Fibroblast of lung (primary cell): ENCODE results near the gene TMUB1.

Source experiments
- EZH2 ChIP-seq: IDR thresholded peaks from 2 replicates; pipeline ENCODE4 v1.5.1; 2012; ENCODE audit warnings: low read length, control low read depth, mild to moderate bottlenecking; ENCODE audit errors: missing control alignments
- TF ChIP-seq, protein P1 (sequence below), 2 donors: IDR thresholded peaks in 1 of 2; conservative IDR thresholded peaks in 1 of 2; 1 replicate in 1 of 2; 2 replicates in 1 of 2; pipeline ENCODE4 v1.5.1; 2011 to 2012; ENCODE audit warnings: low read length in 2 of 2, control low read depth in 1 of 2, inconsistent platforms in 1 of 2, low read depth in 1 of 2, mild to moderate bottlenecking in 1 of 2

DNA sequence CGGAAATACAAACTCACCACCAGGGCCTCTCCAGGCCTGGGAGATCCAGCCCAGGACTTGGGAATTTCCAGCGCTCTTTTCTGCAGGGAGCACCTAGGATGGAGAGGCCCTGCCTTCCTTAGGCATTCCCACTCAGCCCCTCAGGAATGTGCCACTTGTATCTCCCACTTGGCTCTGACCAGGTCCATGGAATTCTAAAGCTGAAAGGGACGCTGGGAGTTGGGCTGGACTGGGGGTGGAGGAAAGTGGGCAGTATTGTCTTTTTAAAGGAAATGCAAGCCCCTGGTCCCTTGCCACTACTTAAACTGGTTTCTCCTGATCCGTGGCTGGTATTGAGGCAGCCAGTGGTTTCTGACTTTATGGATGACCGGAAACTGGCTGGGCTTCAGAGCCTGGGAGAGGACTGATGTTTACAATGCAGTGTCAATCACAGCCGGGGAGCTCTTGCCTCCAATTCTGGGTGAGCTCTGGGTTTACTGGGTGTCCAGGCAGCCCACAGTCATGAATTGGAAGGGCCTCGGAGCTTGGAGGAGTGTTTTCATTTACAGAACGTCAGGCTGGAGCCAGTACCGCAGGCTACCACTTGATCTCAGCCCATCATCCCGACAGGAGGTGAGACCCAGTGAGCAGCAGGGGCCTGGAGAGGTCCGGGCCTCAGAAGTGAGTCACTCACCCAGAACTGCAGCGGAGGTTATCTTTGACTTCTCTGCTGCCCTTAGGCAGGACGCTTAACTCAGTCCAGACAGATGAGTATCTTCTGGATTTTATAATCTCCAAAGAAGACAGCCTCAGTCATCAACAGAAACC is 30.3 kb upstream of the TMUB1 start:
- TF ChIP-seq, protein P1, sequence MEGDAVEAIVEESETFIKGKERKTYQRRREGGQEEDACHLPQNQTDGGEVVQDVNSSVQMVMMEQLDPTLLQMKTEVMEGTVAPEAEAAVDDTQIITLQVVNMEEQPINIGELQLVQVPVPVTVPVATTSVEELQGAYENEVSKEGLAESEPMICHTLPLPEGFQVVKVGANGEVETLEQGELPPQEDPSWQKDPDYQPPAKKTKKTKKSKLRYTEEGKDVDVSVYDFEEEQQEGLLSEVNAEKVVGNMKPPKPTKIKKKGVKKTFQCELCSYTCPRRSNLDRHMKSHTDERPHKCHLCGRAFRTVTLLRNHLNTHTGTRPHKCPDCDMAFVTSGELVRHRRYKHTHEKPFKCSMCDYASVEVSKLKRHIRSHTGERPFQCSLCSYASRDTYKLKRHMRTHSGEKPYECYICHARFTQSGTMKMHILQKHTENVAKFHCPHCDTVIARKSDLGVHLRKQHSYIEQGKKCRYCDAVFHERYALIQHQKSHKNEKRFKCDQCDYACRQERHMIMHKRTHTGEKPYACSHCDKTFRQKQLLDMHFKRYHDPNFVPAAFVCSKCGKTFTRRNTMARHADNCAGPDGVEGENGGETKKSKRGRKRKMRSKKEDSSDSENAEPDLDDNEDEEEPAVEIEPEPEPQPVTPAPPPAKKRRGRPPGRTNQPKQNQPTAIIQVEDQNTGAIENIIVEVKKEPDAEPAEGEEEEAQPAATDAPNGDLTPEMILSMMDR (conservative IDR thresholded peaks at IDR 0.05 in 1 of 2, IDR thresholded peaks at IDR 0.05 in 1 of 2; ENCODE audit: low read depth in 1 of 2, low read length in 2 of 2) = no peak
- TF ChIP-seq EZH2 = no peak
